Duodenal mucosa (tissue), 2 donors: ENCODE measurements around the gene GPR35.

ENCODE experiments used
- H3K27ac ChIP-seq: one replicate; pipeline ENCODE4 v1.7.0; 2013; ENCODE audit warnings: low read depth, low read length
- H3K27me3 ChIP-seq, 2 donors: one replicate each; pipeline ENCODE4 v1.7.0; 2013; ENCODE audit warnings: low read length in 2 of 2, control low read depth in 1 of 2; ENCODE audit not compliant: insufficient read depth in 2 of 2, control insufficient read depth in 1 of 2
- H3K36me3 ChIP-seq, 2 donors: one replicate each; pipeline ENCODE4 v1.7.0; 2013; ENCODE audit warnings: low read length in 2 of 2, control low read depth in 1 of 2; ENCODE audit not compliant: insufficient read depth in 2 of 2, control insufficient read depth in 1 of 2
- H3K4me1 ChIP-seq, 2 donors: one replicate each; pipeline ENCODE4 v1.7.0; 2013; ENCODE audit warnings: low read length in 2 of 2, control low read depth in 1 of 2; ENCODE audit not compliant: insufficient read depth in 2 of 2, control insufficient read depth in 1 of 2
- H3K4me3 ChIP-seq, 2 donors: one replicate each; pipeline ENCODE4 v1.7.0; 2013; ENCODE audit warnings: low read length in 2 of 2, low read depth in 1 of 2
- H3K9ac ChIP-seq, 2 donors: one replicate each; pipeline ENCODE4 v1.7.0; 2013; ENCODE audit warnings: low read length in 2 of 2, low read depth in 1 of 2
- H3K9me3 ChIP-seq, 2 donors: one replicate each; pipeline ENCODE4 v1.7.0; 2013; ENCODE audit warnings: low read length in 2 of 2, control low read depth in 1 of 2; ENCODE audit not compliant: control insufficient read depth in 1 of 2

The GPR35 gene

GRCh38 chr2:240581811-240582210 lies 43.5 kb upstream of the GPR35 start:
- peaks cover 32 to 35% of the 10 kb centered on the region in 2 donors for H3K4me1 ChIP-seq
- H3K36me3 ChIP-seq: peaks cover 5 to 26% of the 10 kb centered on the region in 2 donors
- no peak overlapping the region for H3K9ac ChIP-seq
- H3K9me3 ChIP-seq: no peaks in the 10 kb centered on the region
- H3K27me3 ChIP-seq: no peaks in the 10 kb centered on the region
- H3K4me3 ChIP-seq: no peak overlapping the region
- H3K27ac ChIP-seq: no peak overlapping the region

- Histone ChIP-seq H3K27ac (no peak overlapping the region), H3K9ac (no peak overlapping the region), H3K9me3 (no peaks in the 10 kb centered on the region), H3K36me3 (peaks cover 3 to 17% of the 10 kb centered on the region in 2 donors), H3K4me1 (peaks cover 39 to 43% of the 10 kb centered on the region in 2 donors), H3K4me3 (no peak overlapping the region), H3K27me3 (no peaks in the 10 kb centered on the region)
Measured at GRCh38 chr2:240582781-240583180, 42.5 kb upstream of the GPR35 start.

- Histone ChIP-seq H3K27ac (no peak overlapping the region), H3K36me3 (peaks cover 3 to 7% of the 10 kb centered on the region in 2 donors), H3K27me3 (no peaks in the 10 kb centered on the region), H3K9ac (no peak overlapping the region), H3K4me1 (peaks cover 47 to 51% of the 10 kb centered on the region in 2 donors), H3K4me3 (no peak overlapping the region), H3K9me3 (no peaks in the 10 kb centered on the region)
Measured at GRCh38 chr2:240583774-240584173, 41.5 kb upstream of the GPR35 start.

- H3K9ac ChIP-seq: peak overlapping the region; percentile 91 to 97
- no peaks in the 10 kb centered on the region for H3K9me3 ChIP-seq
- H3K36me3 ChIP-seq: peaks cover 3 to 7% of the 10 kb centered on the region in 2 donors
- no peak overlapping the region for H3K27ac ChIP-seq
- H3K4me3 ChIP-seq: peak overlapping the region; percentile 87 to 97
- peaks cover 40 to 48% of the 10 kb centered on the region in 2 donors for H3K4me1 ChIP-seq
- no peaks in the 10 kb centered on the region for H3K27me3 ChIP-seq
Measured at GRCh38 chr2:240584486-240585031, 40.7 kb upstream of the GPR35 start.

GRCh38 chr2:240585101-240585500 lies 40.2 kb upstream of the GPR35 start:
- Histone ChIP-seq H3K36me3 (peaks cover 9 to 12% of the 10 kb centered on the region in 2 donors), H3K9ac (peak overlapping the region; percentile 91 to 97), H3K9me3 (no peaks in the 10 kb centered on the region), H3K4me1 (peaks cover 35 to 42% of the 10 kb centered on the region in 2 donors), H3K27ac (no peak overlapping the region), H3K4me3 (peak overlapping the region; percentile 87 to 97), H3K27me3 (no peaks in the 10 kb centered on the region)

- peaks cover 12 to 18% of the 10 kb centered on the region in 2 donors for H3K36me3 ChIP-seq
- H3K9ac ChIP-seq: peak overlapping the region; percentile 91 to 97
- H3K27me3 ChIP-seq: no peaks in the 10 kb centered on the region
- H3K27ac ChIP-seq: peak overlapping the region; percentile 96
- H3K9me3 ChIP-seq: no peaks in the 10 kb centered on the region
- peaks cover 30 to 38% of the 10 kb centered on the region in 2 donors for H3K4me1 ChIP-seq
- H3K4me3 ChIP-seq: peak overlapping the region; percentile 87 to 97
Measured at GRCh38 chr2:240585681-240586197, 39.5 kb upstream of the GPR35 start.

GRCh38 chr2:240586198-240586918 lies 38.9 kb upstream of the GPR35 start, which contains the start of gene CAPN10:
Gene CAPN10 (plus strand): TSS chr2:240586734. CDS start chr2:240586912, 178 bp downstream.
- Histone ChIP-seq H3K9ac (peak within 1 kb of the TSS; percentile 91 to 97), H3K36me3 (peaks cover 9 to 23% of the 10 kb centered on the region in 2 donors), H3K27me3 (no peaks in the 10 kb centered on the region), H3K4me3 (peak within 1 kb of the TSS; percentile 87 to 97), H3K9me3 (no peaks in the 10 kb centered on the region), H3K4me1 (peaks cover 30 to 38% of the 10 kb centered on the region in 2 donors), H3K27ac (peak within 1 kb of the TSS; percentile 96)

GRCh38 chr2:240586919-240587800 lies 38.1 kb upstream of the GPR35 start:
- H3K4me3 ChIP-seq: peak overlapping the region; percentile 87 to 97
- H3K9me3 ChIP-seq: no peaks in the 10 kb centered on the region
- H3K27me3 ChIP-seq: no peaks in the 10 kb centered on the region
- H3K27ac ChIP-seq: no peak overlapping the region
- H3K36me3 ChIP-seq: peaks cover 11 to 29% of the 10 kb centered on the region in 2 donors
- H3K4me1 ChIP-seq: peaks cover 30 to 38% of the 10 kb centered on the region in 2 donors
- H3K9ac ChIP-seq: peak overlapping the region; percentile 67 to 70

- peak overlapping the region; percentile 87 to 97 for H3K4me3 ChIP-seq
- peaks cover 30 to 38% of the 10 kb centered on the region in 2 donors for H3K4me1 ChIP-seq
- peaks cover 11 to 33% of the 10 kb centered on the region in 2 donors for H3K36me3 ChIP-seq
- H3K9ac ChIP-seq: peak overlapping the region in 1 of 2 donors; percentile 67
- no peaks in the 10 kb centered on the region for H3K9me3 ChIP-seq
- no peak overlapping the region for H3K27ac ChIP-seq
- H3K27me3 ChIP-seq: no peaks in the 10 kb centered on the region
Measured at GRCh38 chr2:240588006-240588655, 37.1 kb upstream of the GPR35 start.
